GM19025 (cell line): ENCODE data around the gene ADAMTS12.

ENCODE experiments used
- ATAC-seq: cut with Tn5 transposase; IDR thresholded peaks from one replicate; pipeline ENCODE4 v1.9.1; 2021; ENCODE audit warnings: mild to moderate bottlenecking, low read depth, moderate library complexity; ENCODE audit not compliant: unreplicated experiment

The ADAMTS12 gene

DNA sequence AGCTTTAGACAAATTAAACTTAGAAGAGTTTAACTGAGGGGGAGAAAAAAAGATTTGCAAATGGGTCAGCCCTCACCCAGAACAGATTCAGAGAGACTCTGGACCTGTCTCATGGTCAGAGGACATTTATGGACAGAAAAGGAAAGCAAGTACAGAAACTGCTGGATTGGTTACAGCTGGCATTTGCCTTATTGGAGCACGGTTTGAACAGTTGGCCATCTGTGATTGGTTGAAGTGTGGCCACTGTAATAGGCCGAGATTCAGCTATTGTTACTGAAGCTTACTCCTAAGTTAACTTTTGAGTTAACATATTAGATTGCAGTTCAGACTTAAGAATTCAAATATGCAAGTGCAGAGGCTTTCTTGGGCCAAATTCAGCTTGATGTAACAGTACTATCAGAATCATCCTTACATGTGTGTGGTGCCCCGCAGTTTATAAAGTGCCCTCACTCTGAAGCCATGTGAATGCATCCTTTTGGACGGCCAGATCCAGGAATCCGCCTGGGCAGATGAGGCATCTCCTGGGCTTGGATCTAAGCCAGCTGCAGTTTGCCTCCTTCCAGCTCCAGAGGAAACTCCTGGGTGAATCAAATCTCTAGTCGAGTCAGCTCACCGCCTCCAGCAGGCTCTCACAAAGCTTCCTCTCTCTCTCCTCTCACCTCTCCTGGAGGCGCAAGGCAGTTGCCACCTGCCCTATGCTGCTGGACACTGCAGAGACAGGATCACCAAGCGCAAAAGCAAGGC, 165.2 kb downstream of the ADAMTS12 start:
- ATAC-seq, result no peak

DNA sequence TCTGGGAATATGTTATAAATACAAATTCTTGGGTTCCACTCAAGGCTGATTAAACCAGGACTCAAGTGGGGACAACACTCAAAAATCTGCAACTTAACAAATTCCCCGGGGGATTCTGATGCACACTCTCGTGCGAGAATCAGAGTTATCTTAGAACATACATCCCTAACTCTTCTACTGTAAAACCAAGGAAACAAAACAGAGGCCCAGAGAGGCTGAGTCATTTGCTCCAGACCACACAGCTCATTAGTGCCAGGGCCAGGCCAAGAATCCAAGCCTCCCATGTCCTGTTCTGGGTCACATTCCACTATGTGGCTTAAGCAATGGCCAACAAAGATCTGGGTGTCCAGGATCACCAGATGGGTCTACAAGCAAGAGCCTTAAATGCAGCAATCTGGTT, 166.0 kb downstream of the ADAMTS12 start:
- ATAC-seq, result no peak

DNA sequence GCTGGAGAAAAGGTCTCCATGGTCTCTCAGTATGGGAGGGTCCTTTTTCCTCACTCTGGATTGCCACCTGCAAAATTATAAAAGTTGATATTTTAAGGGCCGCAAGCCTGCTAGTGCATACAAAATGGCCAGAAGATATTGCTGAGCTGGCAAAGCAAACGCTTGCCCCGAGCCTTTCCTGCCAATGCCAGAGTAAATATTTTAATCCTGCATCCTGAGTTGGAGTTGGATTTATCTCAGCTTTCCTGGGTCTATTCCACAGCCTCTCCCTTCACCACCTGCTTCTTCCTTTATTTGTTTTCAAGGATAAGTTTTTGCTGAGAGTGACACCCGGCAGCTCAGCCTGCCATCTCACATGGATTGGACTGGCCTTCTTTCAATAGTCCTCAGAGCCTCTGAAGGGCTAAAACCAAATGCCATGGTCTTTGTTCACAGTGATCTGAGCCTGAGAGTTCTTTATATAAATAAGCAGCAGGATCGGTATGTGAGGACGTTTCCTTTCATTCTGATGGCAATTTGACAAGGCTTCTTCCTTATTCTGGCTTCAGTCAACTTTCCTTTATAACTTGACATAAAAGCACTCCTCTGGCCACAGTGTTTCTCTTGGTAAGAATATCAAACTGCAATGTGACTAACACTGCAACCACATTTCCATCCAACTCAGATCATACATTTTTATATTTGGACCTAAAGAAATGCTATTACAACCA, 170.1 kb downstream of the ADAMTS12 start:
- ATAC-seq, result no peak

DNA sequence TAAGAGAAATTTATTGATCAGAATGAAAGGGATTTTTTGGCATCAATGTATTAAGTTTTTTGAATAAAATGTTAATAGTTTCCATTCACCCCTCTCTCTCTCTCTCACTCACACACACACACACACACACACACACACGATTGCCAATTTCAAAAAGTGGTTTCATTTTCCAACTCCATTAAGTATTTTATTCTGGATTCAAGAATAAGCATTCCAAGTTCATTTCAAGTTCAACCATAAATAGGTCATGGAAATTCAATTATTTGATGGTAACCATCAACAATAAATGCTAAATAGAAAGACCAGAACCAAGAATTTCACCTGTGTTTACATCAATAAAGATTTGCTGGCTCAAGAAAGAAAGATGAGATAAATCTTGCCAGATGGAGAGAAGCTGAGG, 171.6 kb downstream of the ADAMTS12 start:
- ATAC-seq, result no peak

DNA sequence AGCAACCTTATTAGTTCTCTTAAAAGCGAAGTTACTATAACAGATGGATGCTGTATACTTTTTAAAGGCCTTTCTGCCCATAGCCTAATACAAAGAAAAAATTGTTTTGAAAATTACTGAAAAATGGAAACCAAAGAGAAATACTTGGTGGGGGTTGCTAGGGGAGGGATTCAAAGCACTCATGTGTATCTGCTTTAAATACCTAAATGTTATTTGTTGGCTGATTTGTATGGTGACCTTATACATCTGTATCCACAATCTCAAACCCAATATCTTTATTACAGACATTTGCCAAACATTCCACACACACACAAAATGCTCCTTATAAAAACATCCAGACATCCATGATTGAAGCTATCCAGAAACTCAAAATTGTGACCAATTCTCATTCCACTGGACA, 172.0 kb downstream of the ADAMTS12 start:
- ATAC-seq, result no peak

DNA sequence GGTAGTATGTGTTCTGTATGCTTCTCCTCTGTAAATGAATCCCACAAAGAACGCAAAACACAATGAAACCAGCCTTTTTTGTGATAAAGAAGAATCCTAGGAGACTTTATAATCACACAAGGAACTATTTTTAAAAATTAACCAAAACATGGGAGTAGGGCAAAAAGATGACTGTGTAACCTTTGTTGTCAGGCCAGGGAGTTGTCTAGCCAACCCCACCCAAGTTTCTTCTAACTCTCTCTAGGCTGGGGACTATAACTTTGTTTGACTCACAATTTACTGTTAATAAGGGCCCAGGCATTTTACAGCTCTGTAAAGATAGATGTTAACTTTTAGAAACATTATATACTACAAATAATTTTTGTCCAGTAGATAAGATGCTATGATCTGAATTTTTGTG, 176.1 kb downstream of the ADAMTS12 start:
- ATAC-seq, result no peak

DNA sequence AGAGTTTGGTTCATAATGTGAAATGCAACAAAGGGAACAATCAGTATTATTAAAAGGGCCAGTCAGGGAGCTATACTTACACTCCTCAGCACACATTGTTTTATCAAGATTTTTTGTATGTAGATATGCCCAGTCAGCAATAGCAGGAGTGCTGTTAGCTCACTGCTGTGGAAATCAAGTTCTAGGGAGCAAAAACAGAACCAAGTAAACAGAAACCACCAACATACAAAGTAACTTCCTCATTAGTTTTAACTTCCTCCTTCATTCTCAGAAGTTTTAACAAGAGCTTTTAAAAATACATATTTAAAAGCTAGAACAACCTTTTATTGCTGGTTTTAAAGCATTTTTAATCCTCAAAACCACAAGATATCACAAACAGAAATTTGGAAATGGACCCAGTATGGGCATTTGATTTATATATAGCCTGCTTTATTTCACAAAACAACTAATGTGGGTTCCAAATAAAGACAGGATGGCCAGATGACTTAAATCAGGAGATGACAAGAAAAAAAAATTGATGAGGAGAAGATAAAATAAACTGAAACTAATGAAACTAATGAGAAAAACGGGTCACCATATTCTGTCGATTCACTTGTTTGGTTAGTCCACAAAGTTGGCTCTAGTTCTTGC, 178.5 kb downstream of the ADAMTS12 start:
- ATAC-seq, result no peak

DNA sequence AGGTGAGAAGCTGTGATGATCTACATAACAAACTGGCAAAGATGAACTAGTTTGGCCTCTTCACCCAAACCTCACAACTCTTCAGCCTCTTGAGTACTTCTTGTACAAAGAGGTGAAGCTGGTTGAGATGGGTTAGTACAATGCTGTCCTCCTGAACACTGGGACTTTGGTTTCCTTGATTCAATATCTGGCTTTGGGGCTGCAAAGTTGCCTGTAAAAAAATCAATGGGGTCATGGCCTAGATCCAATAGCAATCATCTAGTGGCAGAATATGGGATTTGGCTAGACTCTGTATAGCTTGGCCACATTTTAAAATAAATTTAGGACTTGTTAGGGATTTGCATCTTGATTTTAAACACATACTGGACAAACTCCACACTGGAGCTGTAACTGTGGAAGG, 179.1 kb downstream of the ADAMTS12 start:
- ATAC-seq, result no peak

DNA sequence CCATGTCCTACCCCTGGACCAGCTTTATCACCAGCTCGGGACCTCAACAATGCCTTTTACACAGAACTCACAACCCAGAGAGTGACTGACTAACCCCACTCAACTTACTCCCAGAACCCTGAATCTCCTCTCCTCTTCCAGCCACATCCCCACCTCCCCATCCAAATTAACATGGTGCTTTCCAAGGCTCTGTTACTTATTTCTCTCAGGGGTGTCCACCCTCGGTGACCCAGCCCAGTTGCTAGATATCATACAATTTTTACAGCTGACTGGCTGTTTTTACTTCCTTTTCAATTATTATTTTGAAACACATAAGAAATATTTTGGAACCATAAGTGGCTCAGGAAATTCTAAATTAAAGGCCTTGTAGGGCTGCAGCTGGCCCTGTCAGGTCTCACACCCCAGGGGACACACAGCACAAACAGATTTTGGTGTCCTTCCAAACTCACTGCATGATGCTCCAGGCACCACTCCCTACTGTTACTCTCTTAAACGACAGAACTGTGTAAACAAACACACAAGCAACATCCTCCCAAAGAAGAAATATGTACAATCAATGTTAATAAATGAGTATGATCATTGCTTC, 180.6 kb downstream of the ADAMTS12 start:
- no peak for ATAC-seq

DNA sequence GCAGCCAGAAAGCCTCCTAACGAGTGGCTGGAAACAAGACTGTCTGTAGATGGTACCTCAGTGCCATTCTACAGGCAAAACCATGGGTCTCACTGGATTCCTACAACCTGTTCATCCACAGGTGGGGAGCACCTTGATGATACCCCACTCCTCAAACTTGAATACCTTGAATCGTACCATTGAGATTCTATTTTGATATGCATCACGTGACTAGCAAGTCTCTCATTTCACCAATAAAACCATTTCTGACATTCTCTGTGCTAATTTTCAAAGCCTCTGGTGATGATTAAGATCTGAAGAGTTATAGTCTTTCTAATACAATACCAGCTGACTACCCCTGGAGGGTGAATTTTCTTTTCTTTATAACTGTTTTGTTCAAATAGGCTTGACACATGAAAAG, 188.9 kb downstream of the ADAMTS12 start:
- no peak for ATAC-seq

DNA sequence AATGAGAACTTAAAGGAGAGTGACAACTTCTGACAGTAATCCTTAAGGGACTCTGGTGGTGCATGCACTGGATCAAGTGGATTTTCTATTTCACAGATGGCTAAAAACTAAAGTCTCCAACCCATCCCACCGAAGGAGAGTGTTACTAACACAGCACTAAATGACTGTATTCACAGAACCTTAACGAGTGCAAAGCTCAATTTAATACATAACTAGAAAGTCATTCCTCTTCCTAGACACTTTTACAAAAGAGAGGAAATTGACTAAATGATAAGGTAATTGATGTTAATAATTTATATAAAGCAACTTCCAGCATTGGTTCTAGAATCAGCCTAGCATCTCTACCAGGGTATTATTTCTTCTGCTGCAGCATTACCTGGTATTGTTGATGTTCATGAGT, 189.8 kb downstream of the ADAMTS12 start:
- no peak for ATAC-seq

DNA sequence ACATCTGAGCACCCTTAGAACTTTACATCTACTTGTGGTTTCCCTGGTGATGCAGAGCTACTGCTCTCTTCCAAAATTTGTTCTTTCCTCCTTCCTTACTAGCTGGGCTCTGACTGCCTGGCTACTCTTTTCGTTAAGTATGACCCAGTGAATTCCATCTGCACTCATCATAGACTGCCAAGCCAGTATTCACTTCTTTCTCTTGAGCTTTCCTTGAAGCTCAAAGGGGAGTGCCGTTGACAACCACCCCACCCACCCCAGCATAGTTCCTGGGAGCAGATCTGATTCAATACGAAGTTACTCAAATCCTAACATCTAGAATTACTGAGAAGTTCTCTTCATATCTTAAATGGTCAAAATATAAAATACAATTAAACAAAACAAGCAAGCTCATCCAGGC, 190.5 kb downstream of the ADAMTS12 start:
- no peak for ATAC-seq

DNA sequence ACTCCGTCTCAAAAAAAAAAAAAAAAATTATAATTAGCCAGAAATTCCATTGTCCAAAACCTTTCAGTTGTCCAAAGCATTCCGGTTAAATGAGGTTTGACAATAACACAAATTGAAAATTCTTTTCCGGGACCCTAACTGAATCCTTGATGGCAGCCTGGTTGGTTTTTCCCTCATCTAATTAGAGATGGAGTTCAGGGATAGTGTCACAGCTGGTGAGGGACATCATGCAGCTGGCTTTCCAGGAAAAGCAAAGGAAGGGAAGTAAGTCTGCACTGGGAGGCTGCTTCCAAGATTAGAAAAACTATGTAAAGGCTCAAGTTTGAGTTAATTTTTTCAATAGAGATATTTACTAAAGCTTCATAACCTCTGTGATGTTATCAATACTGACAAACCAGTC, 195.4 kb downstream of the ADAMTS12 start:
- ATAC-seq, result no peak

DNA sequence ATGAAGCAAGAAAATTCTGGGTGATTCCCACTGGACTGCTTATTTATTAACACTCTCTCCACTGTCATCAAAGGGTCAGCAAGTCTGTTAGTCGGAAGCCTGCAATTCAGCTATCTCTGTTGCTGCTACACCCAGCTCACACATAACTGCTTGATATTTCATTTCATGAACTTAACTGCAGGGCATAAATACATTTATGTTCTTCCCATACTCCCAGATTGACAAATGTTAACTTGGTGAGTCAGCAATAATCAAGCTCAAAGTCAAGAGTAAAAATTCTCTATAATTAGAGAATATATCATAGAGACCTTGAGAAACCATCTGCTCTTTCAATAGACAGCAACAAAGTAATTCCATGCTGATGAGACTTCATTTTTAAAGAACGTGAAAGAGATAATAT, 198.8 kb downstream of the ADAMTS12 start:
- ATAC-seq, result no peak

DNA sequence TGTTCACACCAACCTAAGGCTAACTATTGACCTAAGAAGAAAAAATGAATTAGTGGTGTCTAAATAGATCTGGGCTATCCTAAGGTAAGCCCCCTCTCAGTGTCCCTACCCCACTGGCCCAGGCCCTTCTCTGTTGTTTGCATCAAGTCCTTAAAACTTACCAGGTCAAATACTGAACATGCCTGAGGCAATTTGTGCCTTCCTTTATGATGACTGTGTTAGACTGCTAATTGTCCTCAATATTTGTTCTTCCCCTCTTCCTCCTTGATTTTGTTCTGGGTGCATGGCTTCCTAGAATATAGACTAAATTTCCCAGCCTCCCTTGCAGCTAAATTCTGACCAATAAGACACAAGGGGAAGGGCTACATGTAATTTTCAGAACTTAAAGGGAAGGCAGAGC, 199.9 kb downstream of the ADAMTS12 start:
- ATAC-seq, result no peak

DNA sequence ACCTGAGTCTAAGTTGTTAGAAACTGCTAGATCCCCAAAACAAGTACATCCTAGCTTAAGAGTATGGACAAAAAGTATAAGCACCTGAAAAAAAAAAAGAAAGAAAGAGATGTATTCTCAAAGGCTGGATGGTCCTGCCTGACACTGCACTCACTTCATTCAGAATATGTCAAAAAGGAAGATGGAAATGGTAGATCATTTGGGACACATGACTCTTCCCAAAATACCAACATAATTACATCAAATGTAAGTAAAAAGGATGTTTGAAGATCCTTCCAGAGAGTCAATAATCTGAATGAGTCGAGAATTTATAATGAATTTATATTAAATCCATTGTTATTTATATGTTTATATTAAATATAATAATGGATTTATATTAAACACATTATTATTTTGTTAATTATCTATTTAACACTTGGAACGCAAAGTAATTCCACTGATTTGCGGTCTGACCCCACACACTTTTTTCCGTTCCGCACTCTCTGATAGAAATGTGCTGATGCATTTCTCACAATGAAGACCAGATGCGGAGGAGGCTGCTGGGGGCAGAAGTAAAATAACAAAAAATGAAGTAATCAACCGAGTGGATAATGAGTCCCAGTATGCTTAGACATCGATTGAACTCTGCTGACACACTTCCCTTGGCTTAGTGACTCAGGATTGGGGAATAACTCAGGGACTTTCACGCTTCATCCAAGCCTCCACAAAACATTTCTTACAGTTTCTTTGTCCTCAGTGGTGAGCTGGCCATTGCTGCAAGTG, 201.2 kb downstream of the ADAMTS12 start:
- no peak for ATAC-seq

DNA sequence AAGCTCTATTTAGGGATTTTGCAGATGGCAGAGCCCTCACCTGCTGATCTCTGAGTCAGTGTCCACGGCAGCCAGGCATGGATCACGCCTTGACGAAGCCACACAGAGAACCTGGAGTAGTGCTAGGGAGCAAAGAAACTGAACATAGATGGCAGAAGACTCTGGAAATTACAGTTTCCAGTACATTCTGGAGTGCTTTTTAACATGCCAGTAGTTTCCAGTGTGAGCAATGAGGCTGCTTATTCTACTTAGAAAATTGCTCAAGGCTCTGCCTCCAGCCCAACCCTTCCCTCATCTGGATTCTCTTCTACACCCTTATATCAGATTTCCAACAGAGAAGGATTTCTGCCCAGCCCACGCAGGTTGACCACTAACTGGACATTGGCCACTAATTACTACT, 203.3 kb downstream of the ADAMTS12 start:
- no peak for ATAC-seq

DNA sequence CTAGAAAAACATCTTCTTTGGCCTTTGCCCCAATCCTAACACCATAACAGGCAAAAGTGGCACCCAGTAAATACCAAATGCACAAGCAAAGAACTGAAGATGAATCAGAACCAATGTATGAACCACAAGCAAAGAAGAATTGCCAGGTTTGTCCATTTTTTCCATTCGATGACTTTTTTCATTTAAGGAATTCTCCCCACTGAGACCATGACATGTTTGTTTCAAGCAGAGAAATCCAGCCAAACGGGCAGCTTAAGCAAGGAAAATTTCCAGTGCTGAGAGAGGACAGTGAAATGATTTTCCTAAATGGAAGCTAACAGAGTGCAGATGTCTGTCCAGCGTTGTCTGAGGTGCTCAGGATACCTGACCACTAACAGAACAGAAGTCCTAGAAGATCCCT, 203.7 kb downstream of the ADAMTS12 start:
- no peak for ATAC-seq

DNA sequence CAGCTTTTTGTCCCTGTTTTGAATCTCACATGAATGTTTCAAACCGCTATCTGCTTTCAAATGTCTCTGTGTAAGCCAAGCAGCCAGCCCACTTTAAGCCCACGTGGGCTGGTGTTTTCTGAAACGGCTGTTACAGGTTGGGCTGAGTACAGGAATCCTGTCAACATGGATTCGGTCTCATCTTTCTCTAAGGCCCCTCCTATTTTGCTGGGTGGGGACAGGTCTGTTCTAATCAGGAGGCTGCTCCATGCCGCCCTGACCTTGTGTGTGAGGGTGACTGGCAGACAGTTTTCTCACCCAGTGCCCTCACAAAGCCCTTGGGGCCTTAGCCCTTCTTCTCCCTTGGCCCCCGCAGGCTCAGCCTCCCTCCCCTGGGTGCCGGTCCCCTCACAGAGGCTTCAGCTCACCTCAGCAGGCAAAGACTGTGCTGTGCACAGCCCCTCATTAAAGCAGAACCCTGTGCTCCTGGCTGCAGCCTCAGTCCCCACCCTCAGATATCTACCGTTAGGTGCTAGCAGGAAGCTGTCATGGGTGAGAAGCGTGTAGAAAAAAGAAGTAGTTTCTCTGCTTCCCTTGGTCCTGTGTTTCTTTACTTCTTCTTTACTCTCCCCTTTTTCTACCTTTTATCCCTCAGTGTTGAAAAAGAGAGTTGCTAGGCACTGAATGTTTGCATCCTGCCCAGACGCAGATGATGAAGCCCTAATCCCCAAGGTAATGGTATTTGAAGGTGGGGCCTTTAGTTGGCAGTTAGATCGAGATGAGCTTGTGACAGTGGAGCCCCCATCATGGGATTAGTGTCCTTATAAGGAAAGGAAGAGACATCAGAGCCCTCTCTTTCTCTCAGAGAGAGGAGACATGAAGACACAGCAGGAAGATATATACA, 205.7 kb downstream of the ADAMTS12 start:
- no peak for ATAC-seq
